OCI-LY1 (cell line): ENCODE measurements around the gene FUT4.

ENCODE experiments used
- EZH2 ChIP-seq: fragments of 200-600 bp; sonication (generic), shearing (Covaris generic); IDR thresholded peaks from 2 replicates; pipeline ENCODE4 v1.8.0; 2017; ENCODE audit warnings: borderline replicate concordance, mixed run types, mild to moderate bottlenecking, antibody characterized with exemption, low read length, moderate library complexity, mixed read lengths
- TF ChIP-seq, protein P1 (sequence below): fragments of 200-600 bp; sonication (generic), shearing (Covaris generic); IDR thresholded peaks from 2 replicates; pipeline ENCODE4 v1.5.1; 2017; ENCODE audit warnings: mild to moderate bottlenecking, antibody characterized with exemption, low read length, moderate library complexity, mixed read lengths

GRCh38 chr11:94560834-94561233 is 17.1 kb downstream of the FUT4 start:
- TF ChIP-seq, protein P1, sequence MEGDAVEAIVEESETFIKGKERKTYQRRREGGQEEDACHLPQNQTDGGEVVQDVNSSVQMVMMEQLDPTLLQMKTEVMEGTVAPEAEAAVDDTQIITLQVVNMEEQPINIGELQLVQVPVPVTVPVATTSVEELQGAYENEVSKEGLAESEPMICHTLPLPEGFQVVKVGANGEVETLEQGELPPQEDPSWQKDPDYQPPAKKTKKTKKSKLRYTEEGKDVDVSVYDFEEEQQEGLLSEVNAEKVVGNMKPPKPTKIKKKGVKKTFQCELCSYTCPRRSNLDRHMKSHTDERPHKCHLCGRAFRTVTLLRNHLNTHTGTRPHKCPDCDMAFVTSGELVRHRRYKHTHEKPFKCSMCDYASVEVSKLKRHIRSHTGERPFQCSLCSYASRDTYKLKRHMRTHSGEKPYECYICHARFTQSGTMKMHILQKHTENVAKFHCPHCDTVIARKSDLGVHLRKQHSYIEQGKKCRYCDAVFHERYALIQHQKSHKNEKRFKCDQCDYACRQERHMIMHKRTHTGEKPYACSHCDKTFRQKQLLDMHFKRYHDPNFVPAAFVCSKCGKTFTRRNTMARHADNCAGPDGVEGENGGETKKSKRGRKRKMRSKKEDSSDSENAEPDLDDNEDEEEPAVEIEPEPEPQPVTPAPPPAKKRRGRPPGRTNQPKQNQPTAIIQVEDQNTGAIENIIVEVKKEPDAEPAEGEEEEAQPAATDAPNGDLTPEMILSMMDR, result no peak
- no peak for TF ChIP-seq EZH2
